ENCODE measurements around the gene COX4I2.

Gene COX4I2

GRCh38 chr20:31593221-31594001 is 44.3 kb upstream of the COX4I2 start (continued):
- TF ChIP-seq PATZ1 (tag by site-specific recombination; IDR thresholded peaks at IDR 0.05), result 0 out of 2 replicates have a peak, but pooled peaks have one; percentile 21
- TF ChIP-seq ZNF768 (tag by site-specific recombination; IDR thresholded peaks at IDR 0.05), result no peak
- TF ChIP-seq GLI2 (tag by site-specific recombination; IDR thresholded peaks at IDR 0.05; ENCODE audit: borderline replicate concordance, low read depth), result no peak
- TF ChIP-seq KLF17 (tag by site-specific recombination; IDR thresholded peaks at IDR 0.05), result peak; percentile 92
- no peak for TF ChIP-seq ZNF449 (tag by site-specific recombination; IDR thresholded peaks at IDR 0.05)
- no peak for TF ChIP-seq KLF9 (tag by site-specific recombination; IDR thresholded peaks at IDR 0.05; ENCODE audit: low read depth)
- TF ChIP-seq GLI4 (tag by site-specific recombination; IDR thresholded peaks at IDR 0.05), result no peak

GRCh38 chr20:31594002-31594557 is 43.6 kb upstream of the COX4I2 start:
- Histone ChIP-seq H3K36me3 (ENCODE audit: control insufficient read depth in 2 of 2, insufficient read depth in 1 of 2, low read length in 2 of 2) (no peaks in the 10 kb centered on the region), H3K27ac (ENCODE audit: extremely low read depth, low read depth, low read length) (no peak overlapping the region), H3K4me3 (ENCODE audit: low read depth, low read length) (no peak overlapping the region), H3K4me1 (ENCODE audit: control insufficient read depth, insufficient read depth, low read length) (no peaks in the 10 kb centered on the region), H3K9me3 (ENCODE audit: control insufficient read depth, insufficient read depth, low read depth, low read length) (no peaks in the 10 kb centered on the region)
- POLR2A ChIA-PET, result interaction anchor here (2.2 to 3.5 kb wide), 2 partner anchors 11 kb away, joined by 19 to 30 read pairs; partner anchors contain the start of gene ID1
- CTCF ChIA-PET, result interaction anchor here (1.1 to 1.2 kb wide), 2 partner anchors 9 to 14 kb away, joined by 5 read pairs; no protein-coding TSS in a partner anchor
- TF ChIP-seq RBAK (tag by site-specific recombination; IDR thresholded peaks at IDR 0.05) (no peak), ZNF423 (tag by site-specific recombination; IDR thresholded peaks at IDR 0.05) (no peak), ZNF140 (tag by site-specific recombination; IDR thresholded peaks at IDR 0.05) (no peak), BCL11B (tag by site-specific recombination; IDR thresholded peaks at IDR 0.05; ENCODE audit: low read depth) (no peak), ZNF623 (tag by site-specific recombination; IDR thresholded peaks at IDR 0.05) (no peak), ZNF146 (tag by site-specific recombination; IDR thresholded peaks at IDR 0.05) (no peak), GLIS2 (tag by site-specific recombination; IDR thresholded peaks at IDR 0.05) (no peak), ZNF398 (tag by site-specific recombination; IDR thresholded peaks at IDR 0.05) (no peak), CTCF (tag by site-specific recombination; IDR thresholded peaks at IDR 0.05) (no peak), ZNF645 (tag by site-specific recombination; IDR thresholded peaks at IDR 0.05) (no peak), ZFP37 (tag by site-specific recombination; IDR thresholded peaks at IDR 0.05) (no peak), ZNF488 (tag by site-specific recombination; IDR thresholded peaks at IDR 0.05) (no peak), ZFHX2 (tag by site-specific recombination; conservative IDR thresholded peaks at IDR 0.05) (no peak), REPIN1 (tag by site-specific recombination; IDR thresholded peaks at IDR 0.05; ENCODE audit: low read depth) (no peak), ZSCAN18 (tag by site-specific recombination; IDR thresholded peaks at IDR 0.05) (no peak), SCRT2 (tag by site-specific recombination; IDR thresholded peaks at IDR 0.05) (no peak)
